ENCODE data around the gene RSPH9. TPM values are rescaled to one million over a fixed set of nuclear protein-coding genes. Genes with fewer than 3 reads are reported as not detected.

RSPH9 gene
- total RNA-seq, 1 donor from 2014 or later, result 0.30 TPM

DNA sequence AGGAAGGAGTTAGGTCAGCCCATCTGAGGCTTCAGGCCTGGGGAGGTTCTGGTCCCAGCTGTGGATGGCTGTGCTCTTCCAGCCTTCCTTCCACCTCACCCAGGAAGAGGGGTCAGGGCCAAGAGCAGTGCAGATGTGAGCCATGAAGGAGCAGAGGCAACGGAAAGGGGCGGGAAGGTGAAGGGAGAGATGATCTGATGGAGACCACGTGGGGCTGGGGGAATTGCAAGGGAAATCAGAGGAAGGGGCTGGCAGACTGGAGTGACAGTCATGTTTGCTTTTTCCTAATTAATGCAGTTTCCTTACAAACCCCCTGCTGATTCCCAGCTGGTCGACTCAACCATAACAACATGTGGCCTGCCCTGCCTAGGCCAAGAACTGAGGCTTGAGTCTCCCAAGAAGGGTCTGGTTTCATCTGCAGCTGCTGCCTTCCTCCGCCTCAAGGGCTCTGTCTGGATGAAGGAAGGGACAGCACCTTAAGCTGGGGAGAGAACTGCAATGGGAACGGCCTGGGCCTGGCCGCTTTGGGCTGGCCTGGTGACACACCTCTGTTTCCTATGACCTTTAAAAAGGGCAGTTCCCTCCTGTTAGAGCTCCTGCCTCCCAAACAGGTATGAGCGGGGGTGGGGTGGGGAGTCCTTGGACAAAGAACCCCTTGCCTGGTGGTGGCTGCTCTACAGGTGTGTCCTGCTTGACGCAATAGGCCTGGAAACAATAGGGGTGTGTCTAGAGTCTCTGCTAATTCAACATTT, 50.6 kb downstream of the RSPH9 start:
- FAIRE-seq, result no peak
- Histone ChIP-seq H4K20me1 (ENCODE audit: insufficient read depth, low read length) (no peaks in the 10 kb centered on the region), H3K27ac (ENCODE audit: low read depth, low read length) (no peak overlapping the region), H3K4me2 (ENCODE audit: low read length) (no peak overlapping the region), H3K27me3 (ENCODE audit: insufficient read depth, low read length) (no peaks in the 10 kb centered on the region), H3K4me1 (ENCODE audit: insufficient read depth, low read length) (peaks cover 12% of the 10 kb centered on the region), H2AFZ (ENCODE audit: low read depth, low read length) (no peak overlapping the region), H3K79me2 (ENCODE audit: insufficient read depth, low read length) (no peaks in the 10 kb centered on the region), H3K9me3 (ENCODE audit: insufficient read depth, low read depth, low read length) (no peaks in the 10 kb centered on the region), H3K4me3 (ENCODE audit: insufficient read depth, low read depth, low read length) (no peak overlapping the region), H3K9ac (ENCODE audit: low read length) (no peak overlapping the region), H3K36me3 (ENCODE audit: insufficient read depth, low read length) (no peaks in the 10 kb centered on the region)
- TF ChIP-seq EZH2 (IDR thresholded peaks at IDR 0.05; ENCODE audit: insufficient read depth, low read length), result no peak
- TF ChIP-seq, protein P1, sequence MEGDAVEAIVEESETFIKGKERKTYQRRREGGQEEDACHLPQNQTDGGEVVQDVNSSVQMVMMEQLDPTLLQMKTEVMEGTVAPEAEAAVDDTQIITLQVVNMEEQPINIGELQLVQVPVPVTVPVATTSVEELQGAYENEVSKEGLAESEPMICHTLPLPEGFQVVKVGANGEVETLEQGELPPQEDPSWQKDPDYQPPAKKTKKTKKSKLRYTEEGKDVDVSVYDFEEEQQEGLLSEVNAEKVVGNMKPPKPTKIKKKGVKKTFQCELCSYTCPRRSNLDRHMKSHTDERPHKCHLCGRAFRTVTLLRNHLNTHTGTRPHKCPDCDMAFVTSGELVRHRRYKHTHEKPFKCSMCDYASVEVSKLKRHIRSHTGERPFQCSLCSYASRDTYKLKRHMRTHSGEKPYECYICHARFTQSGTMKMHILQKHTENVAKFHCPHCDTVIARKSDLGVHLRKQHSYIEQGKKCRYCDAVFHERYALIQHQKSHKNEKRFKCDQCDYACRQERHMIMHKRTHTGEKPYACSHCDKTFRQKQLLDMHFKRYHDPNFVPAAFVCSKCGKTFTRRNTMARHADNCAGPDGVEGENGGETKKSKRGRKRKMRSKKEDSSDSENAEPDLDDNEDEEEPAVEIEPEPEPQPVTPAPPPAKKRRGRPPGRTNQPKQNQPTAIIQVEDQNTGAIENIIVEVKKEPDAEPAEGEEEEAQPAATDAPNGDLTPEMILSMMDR (IDR thresholded peaks at IDR 0.05; ENCODE audit: insufficient read depth, low read depth, low read length), result no peak
- Mint-ChIP-seq H3K4me1 (ENCODE audit: low read depth, unreplicated experiment) (peaks cover 9% of the 10 kb centered on the region), H3K27ac (ENCODE audit: unreplicated experiment) (no peak overlapping the region), H3K9me3 (ENCODE audit: unreplicated experiment) (no peaks in the 10 kb centered on the region), H3K4me3 (ENCODE audit: unreplicated experiment) (no peak overlapping the region), H3K27me3 (ENCODE audit: low read depth, unreplicated experiment) (no peaks in the 10 kb centered on the region), H3K36me3 (ENCODE audit: low read depth, unreplicated experiment) (no peaks in the 10 kb centered on the region)
- DNase-seq (ENCODE audit: low read depth), result no peak

DNA sequence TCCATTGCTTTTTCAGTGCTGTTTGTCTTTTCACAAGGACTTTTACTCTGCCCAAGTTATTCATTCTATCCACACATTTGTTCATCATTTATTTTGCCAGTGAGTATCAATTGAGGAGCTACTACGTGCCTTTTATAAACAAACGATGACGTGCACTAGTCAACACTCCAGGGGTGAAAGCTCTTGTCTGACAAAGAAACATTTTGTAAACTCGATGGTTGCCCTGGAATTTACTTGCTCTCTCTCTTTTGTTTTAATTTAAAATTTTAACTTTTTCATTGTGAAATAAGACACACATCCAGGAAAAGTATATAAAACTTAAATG, 51.1 kb downstream of the RSPH9 start:
- Histone ChIP-seq H2AFZ (ENCODE audit: low read depth, low read length) (no peak overlapping the region), H3K4me3 (ENCODE audit: insufficient read depth, low read depth, low read length) (no peak overlapping the region), H3K4me1 (ENCODE audit: insufficient read depth, low read length) (peaks cover 12% of the 10 kb centered on the region), H3K79me2 (ENCODE audit: insufficient read depth, low read length) (no peaks in the 10 kb centered on the region), H3K27ac (ENCODE audit: low read depth, low read length) (no peak overlapping the region), H3K9ac (ENCODE audit: low read length) (no peak overlapping the region), H3K9me3 (ENCODE audit: insufficient read depth, low read depth, low read length) (no peaks in the 10 kb centered on the region), H3K4me2 (ENCODE audit: low read length) (no peak overlapping the region), H4K20me1 (ENCODE audit: insufficient read depth, low read length) (no peaks in the 10 kb centered on the region), H3K36me3 (ENCODE audit: insufficient read depth, low read length) (no peaks in the 10 kb centered on the region), H3K27me3 (ENCODE audit: insufficient read depth, low read length) (no peaks in the 10 kb centered on the region)
- FAIRE-seq (no peak), DNase-seq (ENCODE audit: low read depth) (no peak)
- no peaks in the 10 kb centered on the region for H3K9me3 Mint-ChIP-seq (ENCODE audit: unreplicated experiment)
- no peak overlapping the region for H3K27ac Mint-ChIP-seq (ENCODE audit: unreplicated experiment)
- no peaks in the 10 kb centered on the region for H3K36me3 Mint-ChIP-seq (ENCODE audit: low read depth, unreplicated experiment)
- no peak overlapping the region for H3K4me3 Mint-ChIP-seq (ENCODE audit: unreplicated experiment)
- TF ChIP-seq, protein P1 (IDR thresholded peaks at IDR 0.05; ENCODE audit: insufficient read depth, low read depth, low read length), result no peak
- TF ChIP-seq EZH2 (IDR thresholded peaks at IDR 0.05; ENCODE audit: insufficient read depth, low read length), result no peak
- no peaks in the 10 kb centered on the region for H3K27me3 Mint-ChIP-seq (ENCODE audit: low read depth, unreplicated experiment)
- peaks cover 9% of the 10 kb centered on the region for H3K4me1 Mint-ChIP-seq (ENCODE audit: low read depth, unreplicated experiment)

DNA sequence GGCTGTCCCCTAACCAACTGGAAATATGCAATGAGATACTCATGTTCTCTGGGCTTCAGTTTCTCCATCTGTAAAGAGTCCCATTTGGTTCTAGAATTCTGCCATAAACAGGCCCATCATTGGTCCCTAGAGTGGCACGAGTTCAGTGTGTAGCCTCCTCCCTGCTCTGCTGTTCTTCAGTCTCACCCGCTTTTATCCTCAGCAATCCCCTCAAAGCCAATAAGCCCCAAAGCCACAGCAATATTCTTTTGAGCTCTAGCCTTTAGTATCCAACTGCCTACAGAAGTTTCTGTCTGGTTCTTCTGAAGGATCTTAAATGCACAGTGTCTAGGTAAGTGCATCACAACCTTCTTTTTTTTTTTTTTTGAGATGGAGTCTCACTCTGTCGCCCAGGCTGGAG, 52.6 kb downstream of the RSPH9 start:
- H3K27me3 ChIP-seq (ENCODE audit: insufficient read depth, low read length), result no peaks in the 10 kb centered on the region
- Mint-ChIP-seq H3K27ac (ENCODE audit: unreplicated experiment) (no peak overlapping the region), H3K27me3 (ENCODE audit: low read depth, unreplicated experiment) (no peaks in the 10 kb centered on the region), H3K36me3 (ENCODE audit: low read depth, unreplicated experiment) (no peaks in the 10 kb centered on the region), H3K9me3 (ENCODE audit: unreplicated experiment) (no peaks in the 10 kb centered on the region), H3K4me1 (ENCODE audit: low read depth, unreplicated experiment) (peaks cover 13% of the 10 kb centered on the region), H3K4me3 (ENCODE audit: unreplicated experiment) (no peak overlapping the region)
- H3K9ac ChIP-seq (ENCODE audit: low read length), result no peak overlapping the region
- H3K4me3 ChIP-seq (ENCODE audit: insufficient read depth, low read depth, low read length), result no peak overlapping the region
- H3K4me2 ChIP-seq (ENCODE audit: low read length), result no peak overlapping the region
- H4K20me1 ChIP-seq (ENCODE audit: insufficient read depth, low read length), result no peaks in the 10 kb centered on the region
- FAIRE-seq (no peak), DNase-seq (ENCODE audit: low read depth) (no peak)
- H3K27ac ChIP-seq (ENCODE audit: low read depth, low read length), result no peak overlapping the region
- no peaks in the 10 kb centered on the region for H3K36me3 ChIP-seq (ENCODE audit: insufficient read depth, low read length)
- peaks cover 17% of the 10 kb centered on the region for H3K4me1 ChIP-seq (ENCODE audit: insufficient read depth, low read length)
- TF ChIP-seq, protein P1 (IDR thresholded peaks at IDR 0.05; ENCODE audit: insufficient read depth, low read depth, low read length), result no peak
- no peak for TF ChIP-seq EZH2 (IDR thresholded peaks at IDR 0.05; ENCODE audit: insufficient read depth, low read length)
- H3K9me3 ChIP-seq (ENCODE audit: insufficient read depth, low read depth, low read length), result no peaks in the 10 kb centered on the region
- no peaks in the 10 kb centered on the region for H3K79me2 ChIP-seq (ENCODE audit: insufficient read depth, low read length)
- no peak overlapping the region for H2AFZ ChIP-seq (ENCODE audit: low read depth, low read length)
